ENCODE measurements around the gene CWF19L2.

GRCh38 chr11:107385361-107385981 is 72.2 kb downstream of the CWF19L2 start:
- TF ChIP-seq, protein P1, sequence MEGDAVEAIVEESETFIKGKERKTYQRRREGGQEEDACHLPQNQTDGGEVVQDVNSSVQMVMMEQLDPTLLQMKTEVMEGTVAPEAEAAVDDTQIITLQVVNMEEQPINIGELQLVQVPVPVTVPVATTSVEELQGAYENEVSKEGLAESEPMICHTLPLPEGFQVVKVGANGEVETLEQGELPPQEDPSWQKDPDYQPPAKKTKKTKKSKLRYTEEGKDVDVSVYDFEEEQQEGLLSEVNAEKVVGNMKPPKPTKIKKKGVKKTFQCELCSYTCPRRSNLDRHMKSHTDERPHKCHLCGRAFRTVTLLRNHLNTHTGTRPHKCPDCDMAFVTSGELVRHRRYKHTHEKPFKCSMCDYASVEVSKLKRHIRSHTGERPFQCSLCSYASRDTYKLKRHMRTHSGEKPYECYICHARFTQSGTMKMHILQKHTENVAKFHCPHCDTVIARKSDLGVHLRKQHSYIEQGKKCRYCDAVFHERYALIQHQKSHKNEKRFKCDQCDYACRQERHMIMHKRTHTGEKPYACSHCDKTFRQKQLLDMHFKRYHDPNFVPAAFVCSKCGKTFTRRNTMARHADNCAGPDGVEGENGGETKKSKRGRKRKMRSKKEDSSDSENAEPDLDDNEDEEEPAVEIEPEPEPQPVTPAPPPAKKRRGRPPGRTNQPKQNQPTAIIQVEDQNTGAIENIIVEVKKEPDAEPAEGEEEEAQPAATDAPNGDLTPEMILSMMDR (IDR thresholded peaks at IDR 0.05 in 8 of 11, conservative IDR thresholded peaks at IDR 0.05 in 3 of 11) = no peak
- no peak for TF ChIP-seq POLR2AphosphoS5 (IDR thresholded peaks at IDR 0.05)

All from spleen (tissue), 7 donors.